ENCODE results near the gene KRT6C.

The KRT6C gene

DNA sequence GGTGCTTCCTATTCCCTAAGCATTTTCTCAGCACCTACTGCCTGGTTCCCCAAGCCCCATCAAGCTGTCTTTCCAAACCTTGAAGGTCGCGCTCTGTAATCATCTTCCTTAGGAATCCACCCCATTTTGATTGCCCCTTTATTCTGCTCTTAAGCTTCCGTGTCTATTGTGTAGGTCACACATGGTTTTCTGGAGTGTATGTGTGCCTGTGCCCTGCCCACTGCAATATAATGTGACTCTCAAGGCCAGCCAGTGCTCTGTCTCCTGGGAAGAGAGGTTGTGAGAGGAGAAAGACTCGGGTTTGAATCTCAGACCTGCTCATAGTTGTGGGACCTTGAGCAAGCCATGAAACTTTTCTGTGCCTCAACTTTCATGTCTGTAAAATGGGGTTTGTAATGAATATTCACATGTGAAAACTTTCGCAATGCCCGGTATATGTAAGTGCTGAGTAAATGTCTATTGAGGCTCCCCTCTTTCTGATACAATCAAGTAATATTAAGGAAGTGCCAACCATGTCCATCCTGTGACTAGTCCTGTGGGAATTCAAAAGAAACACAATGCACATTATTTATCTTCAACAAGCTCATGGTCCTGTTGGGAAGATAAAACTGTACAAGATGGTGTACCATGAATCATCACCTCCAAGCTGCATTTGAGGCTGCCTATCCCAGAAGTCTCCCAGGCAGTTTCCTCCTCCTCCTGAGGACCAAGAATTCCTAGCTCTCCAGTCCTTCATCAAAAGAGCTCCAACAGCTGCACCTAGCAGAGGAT is 38.7 kb downstream of the KRT6C start:
- DNase-seq (ENCODE audit: low spot score), result no peak

- no peak for DNase-seq (ENCODE audit: low spot score)
These were observed 39.4 kb downstream of the KRT6C start, which contains the start of gene KRT75 for GRCh38 chr12:52434081-52434733. TSS of gene KRT75 (minus strand) at chr12:52434371. CDS start at chr12:52434304, 67 bp downstream.

DNA sequence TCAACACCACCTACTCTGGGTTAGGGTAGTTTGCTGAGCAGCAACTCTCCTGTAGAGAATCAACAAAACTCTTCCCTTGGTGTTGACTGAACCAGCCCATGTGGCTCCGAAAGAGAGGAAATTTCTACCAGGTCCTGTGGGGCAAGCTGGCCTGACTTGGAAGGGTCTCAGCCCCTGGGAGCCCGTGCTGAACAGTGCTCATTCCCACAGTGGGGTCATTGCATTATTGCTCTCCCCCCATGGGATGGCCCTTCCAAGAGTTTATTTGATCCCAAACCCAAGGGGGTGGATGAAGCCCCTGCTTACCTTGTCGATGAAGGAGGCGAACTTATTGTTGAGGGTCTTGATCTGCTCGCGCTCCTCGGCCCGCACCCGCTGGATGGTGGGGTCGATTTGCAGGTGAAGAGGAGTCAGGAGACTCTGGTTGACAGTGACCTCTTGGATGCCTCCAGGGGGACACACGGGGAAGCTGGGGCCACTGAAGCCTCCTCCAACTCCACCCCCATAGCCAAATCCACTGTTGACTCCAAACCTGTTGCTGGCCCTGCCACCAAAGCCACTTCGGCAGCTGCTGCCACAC is 40.0 kb downstream of the KRT6C start:
- DNase-seq (ENCODE audit: low spot score), result no peak

GRCh38 chr12:52432559-52433207 is 40.9 kb downstream of the KRT6C start:
- no peak for DNase-seq (ENCODE audit: low spot score)

DNA sequence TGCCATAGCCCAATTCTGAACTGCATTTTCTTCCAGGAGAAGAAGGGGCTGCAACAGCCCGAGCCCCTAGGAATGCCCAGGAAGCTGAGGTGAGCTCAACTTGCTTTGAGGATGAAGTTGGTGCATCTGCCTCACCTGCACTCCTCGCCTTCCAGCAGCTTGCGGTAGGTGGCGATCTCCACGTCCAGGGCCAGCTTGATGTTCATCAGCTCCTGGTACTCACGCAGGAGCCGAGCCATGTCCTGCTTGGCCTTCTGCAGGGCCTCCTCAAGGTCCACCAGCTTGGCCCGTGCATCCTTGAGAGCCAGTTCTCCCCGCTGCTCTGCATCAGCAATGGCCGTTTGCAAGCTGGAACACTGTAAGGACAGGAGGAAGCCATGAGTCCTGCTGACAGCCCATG is 45.5 kb downstream of the KRT6C start:
- no peak for DNase-seq (ENCODE audit: low spot score)

DNA sequence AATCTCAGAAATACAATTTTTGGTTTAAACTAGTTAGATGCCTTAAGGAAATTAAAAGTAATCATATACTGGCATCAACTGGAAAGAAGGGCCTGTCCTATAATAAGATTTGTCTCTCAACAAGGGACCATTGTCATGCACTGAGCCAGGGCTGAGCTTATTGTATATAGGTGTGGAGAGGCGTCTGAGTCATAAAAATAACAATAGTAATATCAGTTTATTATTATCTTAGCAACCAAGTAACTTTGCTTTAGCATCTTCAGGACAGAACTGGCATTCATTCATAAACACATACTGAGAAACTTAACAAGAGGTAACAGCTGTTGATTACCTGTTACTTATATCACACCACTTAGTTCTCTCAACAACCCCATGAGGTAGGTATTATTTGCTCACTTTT is 46.5 kb downstream of the KRT6C start:
- no peak for DNase-seq (ENCODE audit: low spot score)

DNA sequence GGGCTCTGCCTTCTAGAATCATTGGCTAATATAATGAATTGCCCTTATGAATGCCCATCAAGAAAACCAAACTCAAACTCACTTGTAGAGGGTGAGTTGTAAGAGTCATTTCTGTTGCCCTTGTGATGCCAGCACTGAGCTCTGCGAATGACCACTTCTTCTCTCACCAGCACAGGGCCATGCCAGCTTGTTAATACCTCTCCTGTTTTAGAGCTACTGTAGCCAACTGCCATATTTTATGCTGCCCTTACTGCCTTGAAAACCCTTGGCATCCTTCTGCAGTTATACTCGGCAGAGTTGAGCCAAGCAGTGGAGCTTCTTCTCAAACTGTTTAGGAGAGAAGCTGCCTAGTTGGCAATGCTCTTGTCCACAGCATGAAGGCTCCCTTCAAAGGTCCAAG is 47.6 kb downstream of the KRT6C start:
- no peak for DNase-seq (ENCODE audit: low spot score)

DNA sequence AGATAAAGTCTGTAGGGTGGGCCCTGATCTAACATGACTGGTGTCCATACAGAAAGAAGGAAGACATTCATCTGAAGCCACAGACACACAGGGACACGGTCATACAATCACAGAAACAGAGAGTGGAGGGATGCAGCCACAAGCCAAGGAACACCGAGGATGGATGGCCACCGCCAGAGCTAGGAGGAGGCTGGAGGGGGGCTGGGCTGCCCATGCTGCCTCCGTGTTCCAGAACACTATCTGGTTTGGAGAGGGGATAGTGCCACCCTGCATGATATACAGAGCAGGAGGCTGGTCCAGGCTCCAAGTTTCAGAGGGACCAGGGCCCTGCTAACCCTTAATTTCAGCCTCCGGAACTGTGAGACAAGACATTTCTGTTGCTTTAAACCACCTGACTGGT is 48.1 kb downstream of the KRT6C start:
- DNase-seq (ENCODE audit: low spot score), result no peak

- DNase-seq (ENCODE audit: low spot score), result no peak
These were observed 49.7 kb downstream of the KRT6C start for GRCh38 chr12:52423661-52424500.

DNA sequence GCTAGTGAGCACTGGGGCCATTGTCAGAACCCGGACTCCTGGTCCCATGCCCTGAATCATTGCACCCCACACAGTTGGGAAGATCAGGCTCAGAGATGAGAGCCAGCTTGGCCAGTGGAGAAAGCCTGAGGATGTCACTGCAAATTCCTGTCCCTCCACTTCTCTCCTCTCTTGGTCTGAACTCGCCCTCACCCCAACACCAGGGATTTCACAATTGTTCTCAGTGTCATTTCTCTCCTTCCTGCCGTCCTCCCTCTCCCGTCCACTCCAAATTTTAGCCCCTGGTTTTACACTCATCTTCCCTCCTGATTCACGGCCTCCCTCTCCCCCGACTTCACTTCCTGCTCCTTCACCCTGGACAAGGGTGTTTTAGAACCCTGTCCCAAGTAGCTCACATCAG is 50.6 kb downstream of the KRT6C start:
- DNase-seq (ENCODE audit: low spot score), result no peak

DNA sequence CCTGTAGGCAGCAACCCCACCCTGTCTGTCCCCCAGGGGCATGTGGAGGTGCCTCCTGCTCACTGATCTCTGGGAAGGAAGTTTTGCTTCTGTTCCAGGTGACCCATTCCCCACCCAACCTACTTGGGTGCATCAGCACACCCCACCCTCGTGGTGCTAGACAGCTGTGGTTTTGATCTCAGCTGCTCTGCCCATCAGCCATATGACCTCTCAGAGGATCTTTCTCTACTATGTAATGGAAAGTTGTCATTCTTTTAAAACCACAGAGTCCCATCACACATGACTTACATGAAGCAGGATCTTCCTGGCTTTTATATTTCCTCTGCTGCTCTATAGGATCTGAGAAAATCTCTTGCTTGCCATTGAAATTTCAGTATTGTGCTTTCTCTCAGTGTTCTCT is 53.9 kb downstream of the KRT6C start:
- no peak for DNase-seq (ENCODE audit: low spot score)

- DNase-seq (ENCODE audit: low spot score), result no peak
These were observed 55.0 kb downstream of the KRT6C start for GRCh38 chr12:52418576-52419110.

Data from iPS-NIHi11 (cell line).